AG09309 (cell line): ENCODE data around the gene KHDC4.

ENCODE experiments used
- DNase-seq: peaks from one replicate; pipeline ENCODE4 v3.0.0-alpha.2; 2010; ENCODE audit warnings: low read depth
- H3K4me3 ChIP-seq: 2 replicates; pipeline ENCODE4 v1.5.1; 2011; ENCODE audit warnings: mild to moderate bottlenecking, low read depth, low read length, moderate library complexity; ENCODE audit not compliant: control insufficient read depth
- TF ChIP-seq, protein P1 (sequence below): IDR thresholded peaks from 2 replicates; pipeline ENCODE4 v1.5.1; 2011; ENCODE audit warnings: mild to moderate bottlenecking, low read depth, low read length, inconsistent platforms; ENCODE audit not compliant: insufficient read depth, control insufficient read depth; ENCODE audit errors: missing control alignments

Gene KHDC4

GRCh38 chr1:155884031-155884960 lies 49.9 kb downstream of the KHDC4 start:
- H3K4me3 ChIP-seq, result no peak overlapping the region
- no peak for DNase-seq
- TF ChIP-seq, protein P1, sequence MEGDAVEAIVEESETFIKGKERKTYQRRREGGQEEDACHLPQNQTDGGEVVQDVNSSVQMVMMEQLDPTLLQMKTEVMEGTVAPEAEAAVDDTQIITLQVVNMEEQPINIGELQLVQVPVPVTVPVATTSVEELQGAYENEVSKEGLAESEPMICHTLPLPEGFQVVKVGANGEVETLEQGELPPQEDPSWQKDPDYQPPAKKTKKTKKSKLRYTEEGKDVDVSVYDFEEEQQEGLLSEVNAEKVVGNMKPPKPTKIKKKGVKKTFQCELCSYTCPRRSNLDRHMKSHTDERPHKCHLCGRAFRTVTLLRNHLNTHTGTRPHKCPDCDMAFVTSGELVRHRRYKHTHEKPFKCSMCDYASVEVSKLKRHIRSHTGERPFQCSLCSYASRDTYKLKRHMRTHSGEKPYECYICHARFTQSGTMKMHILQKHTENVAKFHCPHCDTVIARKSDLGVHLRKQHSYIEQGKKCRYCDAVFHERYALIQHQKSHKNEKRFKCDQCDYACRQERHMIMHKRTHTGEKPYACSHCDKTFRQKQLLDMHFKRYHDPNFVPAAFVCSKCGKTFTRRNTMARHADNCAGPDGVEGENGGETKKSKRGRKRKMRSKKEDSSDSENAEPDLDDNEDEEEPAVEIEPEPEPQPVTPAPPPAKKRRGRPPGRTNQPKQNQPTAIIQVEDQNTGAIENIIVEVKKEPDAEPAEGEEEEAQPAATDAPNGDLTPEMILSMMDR, result no peak

- H3K4me3 ChIP-seq, result no peak overlapping the region
- TF ChIP-seq, protein P1, result no peak
- DNase-seq, result no peak
These were observed 51.4 kb downstream of the KHDC4 start for GRCh38 chr1:155882766-155883165.

DNA sequence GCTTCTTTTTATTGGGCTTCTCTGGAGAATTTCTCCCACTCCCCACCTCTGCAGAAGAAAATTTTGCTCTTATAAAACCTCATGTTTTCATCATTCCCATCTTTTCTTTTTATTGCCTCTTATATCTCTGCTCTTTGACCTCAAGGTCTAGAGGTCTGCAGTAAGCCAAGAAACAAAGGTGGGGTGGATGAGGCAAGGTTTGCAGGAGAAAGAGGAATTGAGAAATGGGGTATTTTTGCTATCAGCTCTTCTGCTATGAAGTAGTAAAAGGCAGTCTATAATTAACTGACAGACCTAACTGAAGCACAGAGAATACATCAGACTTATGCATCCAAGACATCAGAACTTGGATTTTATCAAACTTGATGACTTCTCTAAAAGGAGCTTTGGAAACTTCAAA lies 52.0 kb downstream of the KHDC4 start:
- no peak overlapping the region for H3K4me3 ChIP-seq
- DNase-seq, result no peak
- TF ChIP-seq, protein P1, result no peak

DNA sequence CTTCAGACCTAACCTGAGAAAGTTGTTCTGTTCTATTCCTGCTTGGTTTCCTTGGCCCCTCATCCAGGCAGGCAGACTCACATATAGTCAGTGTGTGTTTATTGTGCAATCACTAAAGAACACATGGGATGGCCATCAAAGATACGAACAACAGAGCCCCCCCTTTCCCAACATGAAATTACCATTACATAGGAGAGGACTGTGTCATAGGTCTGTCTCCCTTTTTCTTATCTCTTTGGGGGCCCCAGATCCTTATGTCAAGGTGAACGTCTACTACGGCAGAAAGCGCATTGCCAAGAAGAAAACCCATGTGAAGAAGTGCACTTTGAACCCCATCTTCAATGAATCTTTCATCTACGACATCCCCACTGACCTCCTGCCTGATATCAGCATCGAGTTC lies 53.3 kb downstream of the KHDC4 start:
- TF ChIP-seq, protein P1, result no peak
- no peak for DNase-seq
- H3K4me3 ChIP-seq, result no peak overlapping the region

DNA sequence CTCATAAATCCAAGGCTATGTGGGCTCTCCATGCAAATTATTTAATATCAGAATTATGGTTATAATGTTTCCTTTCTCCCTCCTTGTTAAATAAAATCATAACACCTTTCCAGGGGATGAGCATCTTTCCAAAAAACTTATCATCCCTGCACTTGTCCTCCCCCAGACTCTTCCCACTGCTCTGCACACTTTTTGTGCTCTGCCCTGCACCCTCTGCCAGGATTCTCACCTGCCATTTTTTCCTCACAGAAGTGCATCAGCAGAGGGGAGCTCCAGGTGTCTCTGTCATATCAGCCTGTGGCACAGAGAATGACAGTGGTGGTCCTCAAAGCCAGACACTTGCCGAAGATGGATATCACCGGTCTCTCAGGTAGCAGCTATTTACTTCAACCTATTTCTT lies 54.0 kb downstream of the KHDC4 start:
- TF ChIP-seq, protein P1, result no peak
- no peak for DNase-seq
- H3K4me3 ChIP-seq, result no peak overlapping the region

- DNase-seq, result no peak
- no peak overlapping the region for H3K4me3 ChIP-seq
- TF ChIP-seq, protein P1, result no peak
These were observed 56.3 kb downstream of the KHDC4 start for GRCh38 chr1:155877945-155878344.
